ENCODE measurements around the gene PTPRM. TPM values are rescaled to one million over a fixed set of nuclear protein-coding genes. Genes with fewer than 3 reads are reported as not detected.

PTPRM gene
- total and polyA plus RNA-seq, 2 of the 8 experiments (the other 6 are each of a cell fraction or from before 2014, with no cell fraction given) = 4.1 to 7.0 TPM

DNA sequence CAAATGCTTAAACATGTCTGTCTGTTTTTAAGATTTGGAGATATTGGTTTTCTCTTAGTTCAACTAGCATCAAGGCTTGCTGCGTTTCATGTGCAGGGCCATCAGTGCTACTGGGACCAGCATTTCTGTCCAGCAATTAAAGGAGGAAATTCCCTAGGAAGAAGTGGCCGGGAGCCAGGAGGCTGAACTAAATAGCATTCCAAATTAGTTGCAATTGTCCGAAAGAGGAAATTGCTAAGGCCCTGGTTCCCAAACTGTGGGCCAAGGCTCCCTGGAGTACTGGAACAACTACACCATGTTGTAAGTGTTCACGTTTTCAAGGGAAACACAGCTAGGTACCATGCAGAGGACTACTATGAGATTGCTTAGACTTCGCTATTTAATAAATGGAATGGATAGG lies 257.9 kb downstream of the PTPRM start (continued):
- no peak for TF ChIP-seq RXRA (IDR thresholded peaks at IDR 0.05; ENCODE audit: insufficient read depth, low read depth, low read length)
- TF ChIP-seq, protein P1, sequence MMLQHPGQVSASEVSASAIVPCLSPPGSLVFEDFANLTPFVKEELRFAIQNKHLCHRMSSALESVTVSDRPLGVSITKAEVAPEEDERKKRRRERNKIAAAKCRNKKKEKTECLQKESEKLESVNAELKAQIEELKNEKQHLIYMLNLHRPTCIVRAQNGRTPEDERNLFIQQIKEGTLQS (IDR thresholded peaks at IDR 0.05; ENCODE audit: insufficient read depth, low read depth, low read length) = no peak
